HG02571 (cell line): ENCODE measurements around the gene HMG20B.
A peak's percentile ranks its signal among the peaks of the same experiment; 100 is the strongest.
"Not testable (repeated sequence)": the region's sequence is repeated elsewhere in the genome, so short reads cannot be mapped to it uniquely, and the experiment has no call there.

Source experiments
- ATAC-seq: cut with Tn5 transposase; IDR thresholded peaks from one replicate; pipeline ENCODE4 v1.9.1; 2021; ENCODE audit warnings: mild to moderate bottlenecking, moderate library complexity; ENCODE audit not compliant: unreplicated experiment

HMG20B gene

DNA sequence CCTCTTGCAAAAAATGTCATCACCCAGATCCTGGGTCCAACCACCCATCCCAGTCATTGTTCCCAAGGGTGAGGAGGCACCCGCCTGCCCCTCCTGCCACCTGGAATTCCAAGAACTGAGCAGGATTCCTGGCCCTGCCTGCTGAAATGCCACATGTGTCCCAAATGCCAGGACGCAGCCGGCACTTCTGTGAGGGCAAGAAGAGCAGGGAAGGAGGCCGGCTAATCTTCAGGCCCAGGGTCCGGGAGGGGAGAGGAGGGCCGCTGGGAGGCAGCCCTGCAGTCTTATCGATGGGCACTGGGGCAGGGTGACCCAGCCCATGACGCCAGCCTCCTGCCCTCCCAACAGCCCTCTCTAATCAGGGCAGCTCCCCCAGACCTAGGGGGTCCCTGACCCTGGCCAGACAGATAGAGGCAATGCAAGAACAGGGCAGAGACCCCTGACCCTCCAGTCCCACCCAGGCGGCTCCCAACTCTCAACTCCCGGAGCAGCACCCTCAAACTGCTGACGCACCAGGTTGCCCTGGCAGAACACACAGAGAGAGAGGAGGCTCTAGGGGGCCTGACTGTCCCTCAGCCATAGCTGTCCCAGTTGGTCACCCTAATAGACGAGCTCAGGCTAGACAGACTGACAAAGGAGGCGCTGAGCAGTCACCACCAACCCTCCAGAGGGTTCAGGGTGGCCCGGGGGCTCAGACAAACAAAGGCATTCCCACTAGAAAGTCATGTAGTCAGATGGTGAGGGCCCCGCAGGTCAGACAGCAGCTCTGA, 16.9 kb upstream of the HMG20B start:
- no peak for ATAC-seq

- ATAC-seq = no peak
Observed at GRCh38 chr19:3556423-3556977, 16.2 kb upstream of the HMG20B start.

DNA sequence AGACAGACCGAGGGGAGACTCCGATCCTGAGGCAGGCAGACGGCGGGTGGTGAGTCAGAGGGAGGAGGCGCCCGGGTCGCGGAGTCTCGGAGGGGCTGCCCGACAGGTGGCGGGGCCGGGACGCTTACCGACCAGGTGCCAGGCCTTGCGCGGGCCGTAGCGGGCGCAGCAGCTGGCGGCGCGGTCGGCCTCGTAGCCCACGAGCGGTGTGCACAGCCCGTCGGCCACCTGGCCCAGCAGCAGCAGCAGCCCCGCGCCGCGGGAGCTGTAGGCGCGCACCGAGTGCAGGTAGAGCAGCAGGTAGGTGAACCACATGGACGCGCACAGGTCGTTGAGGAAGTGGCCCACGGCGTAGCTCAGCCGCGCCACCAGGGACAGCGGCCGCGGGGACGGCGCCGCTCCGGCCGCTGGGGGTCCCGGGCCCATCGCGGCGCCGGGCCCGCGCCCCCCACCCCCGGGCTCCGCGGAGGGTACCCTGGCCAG, 15.7 kb upstream of the HMG20B start:
- ATAC-seq = peak; percentile 8

GRCh38 chr19:3557461-3558248, 15.1 kb upstream of the HMG20B start, which contains the start of gene MFSD12:
Gene MFSD12, minus strand, starts transcription at chr19:3557586. Its CDS starts 183 bp downstream, at chr19:3557403.
- peak; percentile 85 for ATAC-seq

DNA sequence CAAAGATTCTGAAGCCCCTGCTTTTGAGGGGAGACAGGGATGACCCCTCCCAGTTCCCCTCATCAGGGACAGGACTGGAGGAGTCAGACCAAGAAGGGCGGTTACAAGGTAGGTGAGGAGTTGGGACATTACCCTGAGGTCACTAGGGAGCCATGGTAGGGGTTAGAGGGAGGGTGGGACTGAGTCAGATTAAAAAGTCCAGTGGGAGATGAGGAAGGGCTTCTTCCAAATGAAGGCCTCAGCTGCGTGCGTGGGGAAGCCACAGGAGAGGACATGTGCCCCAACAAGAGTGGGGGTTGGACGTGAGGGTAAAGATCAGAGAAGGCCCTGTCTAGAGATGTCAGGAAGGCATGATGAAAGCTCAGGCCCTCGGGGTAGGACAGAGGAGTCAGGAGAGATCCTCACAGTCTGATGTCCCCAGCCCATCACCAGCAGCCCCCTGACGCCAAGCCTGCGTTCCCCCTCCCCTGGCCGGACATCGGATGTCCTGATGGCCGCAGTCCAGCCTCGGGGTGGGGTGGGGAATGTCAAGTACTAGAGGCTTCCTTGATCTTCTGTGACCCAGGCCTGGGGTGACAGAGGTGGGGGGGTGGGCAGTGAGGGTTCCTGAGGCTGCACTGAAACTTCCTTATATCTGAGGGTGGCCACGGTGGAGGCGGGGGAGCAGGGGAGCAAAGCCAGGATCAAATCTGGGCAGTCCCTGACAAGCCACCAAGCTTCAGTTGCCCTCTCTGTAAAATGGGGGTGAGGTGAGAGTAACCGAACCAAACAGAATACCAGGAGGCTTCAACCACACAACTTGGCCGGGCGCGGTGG, 8.8 kb upstream of the HMG20B start:
- ATAC-seq = no peak

GRCh38 chr19:3565139-3565538, 7.6 kb upstream of the HMG20B start:
- no peak for ATAC-seq

DNA sequence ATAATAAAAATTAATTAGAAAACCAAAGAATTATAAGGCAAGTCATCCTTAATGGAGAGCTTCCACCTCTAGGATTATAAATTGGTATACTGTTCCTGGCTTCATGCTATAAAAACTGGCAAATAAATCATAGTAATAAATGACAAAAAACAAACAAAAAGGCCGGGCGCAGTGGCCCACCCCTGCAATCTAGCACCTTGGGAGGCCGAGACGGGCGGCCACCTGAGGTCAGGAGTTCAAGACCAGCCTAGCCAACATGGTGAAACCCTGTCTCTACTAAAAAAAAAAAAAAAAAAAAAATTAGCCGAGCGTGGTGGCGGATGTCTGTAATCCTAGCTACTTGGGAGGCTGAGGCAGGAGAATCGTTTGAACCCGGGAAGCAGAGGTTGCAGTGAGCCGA, 2.7 kb upstream of the HMG20B start:
- ATAC-seq = not testable (repeated sequence)

DNA sequence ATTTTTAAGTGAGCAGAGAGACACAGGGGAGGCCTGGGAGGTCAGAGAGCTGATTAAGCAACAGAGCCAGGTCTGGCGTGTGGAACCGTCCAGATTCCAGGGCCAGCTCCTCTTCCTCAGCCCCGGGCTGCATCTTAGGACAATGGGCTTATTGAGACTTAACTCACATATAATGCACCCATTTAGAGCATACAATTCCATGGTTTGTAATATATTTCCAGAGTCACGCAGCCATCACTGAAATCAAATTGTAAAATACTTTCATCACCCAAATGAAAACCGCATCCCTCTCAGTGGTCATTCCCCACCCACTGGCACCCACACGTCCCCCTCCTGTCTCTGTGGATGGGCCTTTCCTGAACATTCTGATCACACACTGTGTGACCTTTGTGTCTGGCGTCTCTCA, 2.1 kb upstream of the HMG20B start:
- no peak for ATAC-seq

DNA sequence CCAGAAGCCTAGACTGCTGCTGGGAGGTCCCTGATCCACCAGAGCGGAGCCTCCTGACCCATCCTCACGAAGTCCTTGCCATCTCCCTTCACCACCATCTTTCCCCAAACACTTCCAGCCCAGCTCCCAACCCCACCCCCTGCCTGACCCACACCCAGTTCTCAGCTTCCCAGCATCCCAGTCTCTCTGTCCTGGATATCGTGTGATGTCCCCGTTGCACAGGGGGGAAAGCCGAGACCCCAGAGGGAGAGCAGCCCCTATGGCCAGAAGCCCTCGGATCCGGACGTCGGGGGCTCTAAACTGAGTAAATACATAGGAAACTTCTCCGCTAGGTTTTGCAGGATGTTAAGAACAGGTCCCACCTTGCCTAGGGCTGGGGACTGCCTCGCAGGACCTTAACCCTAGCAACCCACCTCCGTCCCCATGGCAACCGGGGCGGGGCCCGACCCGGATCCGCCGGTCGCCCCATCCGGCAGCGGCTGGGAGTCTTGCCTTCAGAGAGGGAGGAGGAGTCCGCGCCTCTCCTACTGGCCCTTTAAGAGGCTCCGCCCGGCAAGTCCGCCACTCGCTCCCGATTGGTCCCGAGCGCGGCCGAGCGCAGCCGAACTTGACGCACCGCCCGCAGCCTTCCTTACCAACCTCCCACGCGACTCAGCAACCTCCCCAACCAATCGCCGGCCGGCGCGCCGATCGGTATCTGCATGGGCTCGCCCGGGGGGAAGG, 451 bp upstream of the HMG20B start:
- peak; percentile 86 for ATAC-seq

- peak; percentile 3 for ATAC-seq
Observed at GRCh38 chr19:3573162-3573857, 566 bp downstream of the HMG20B start.

DNA sequence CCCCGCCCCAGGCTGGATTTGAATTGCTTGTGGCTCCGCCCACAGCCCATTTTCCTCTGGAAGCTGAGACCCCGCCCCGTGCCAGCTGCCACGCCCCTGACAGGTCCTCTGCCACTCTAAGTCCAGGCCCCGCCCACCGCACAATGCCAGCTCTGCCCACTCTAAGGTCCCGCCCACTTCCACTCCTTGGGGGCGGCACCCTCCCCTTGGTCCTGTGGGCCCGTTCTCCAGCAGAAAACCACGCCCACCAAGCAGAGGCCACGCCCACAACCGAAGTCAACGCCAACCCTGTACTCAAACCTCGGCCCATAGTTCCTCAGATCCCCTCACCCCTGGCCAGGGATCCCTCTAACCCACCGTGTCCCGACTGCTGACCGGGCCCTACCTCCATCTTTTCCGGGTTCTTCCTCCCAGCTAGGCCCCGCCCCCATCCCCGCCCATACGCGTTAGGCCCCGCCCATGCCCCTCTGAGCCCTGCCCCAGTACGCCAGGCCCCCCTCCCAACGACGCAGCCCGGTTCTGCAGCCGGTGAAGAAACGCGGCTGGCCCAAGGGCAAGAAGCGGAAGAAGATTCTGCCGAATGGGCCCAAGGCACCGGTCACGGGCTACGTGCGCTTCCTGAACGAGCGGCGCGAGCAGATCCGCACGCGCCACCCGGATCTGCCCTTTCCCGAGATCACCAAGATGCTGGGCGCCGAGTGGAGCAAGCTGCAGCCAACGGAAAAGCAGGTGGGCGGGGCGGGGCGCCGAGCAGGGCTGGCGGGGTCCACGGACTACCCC, 1.3 kb downstream of the HMG20B start:
- ATAC-seq = no peak

GRCh38 chr19:3575260-3575741, 2.6 kb downstream of the HMG20B start:
- ATAC-seq = no peak

GRCh38 chr19:3575949-3576673, 3.4 kb downstream of the HMG20B start:
- no peak for ATAC-seq

GRCh38 chr19:3576696-3577443, 4.1 kb downstream of the HMG20B start:
- no peak for ATAC-seq

GRCh38 chr19:3577723-3578344, 5.1 kb downstream of the HMG20B start:
- ATAC-seq = no peak

GRCh38 chr19:3578390-3578789, 5.6 kb downstream of the HMG20B start:
- ATAC-seq = no peak
